ENCODE measurements around the gene AKAP7. TPM values are rescaled to one million over a fixed set of nuclear protein-coding genes. Genes with fewer than 3 reads are reported as not detected.
A peak's percentile ranks its signal among the peaks of the same experiment; 100 is the strongest.
"Not testable (repeated sequence)": the region's sequence is repeated elsewhere in the genome, so short reads cannot be mapped to it uniquely, and the experiment has no call there.

The AKAP7 gene
- total RNA-seq = 10 to 100 TPM; 21.5 to 67.1 TPM
- 10 to 100 TPM; 46.2 to 55.7 TPM for polyA plus RNA-seq (ENCODE audit: insufficient read length in 2 of 2)
- long read RNA-seq, donor 1, transcript AKAP7-202 (2 exons, 2,461 nt) = major isoform, 16 of 23 reads
- long read RNA-seq, donor 1, partial matches to known transcripts = 0 of 23 reads
- long read RNA-seq, donor 1, other reads (novel, unspliced or antisense) = 6 of 23 reads
- long read RNA-seq, donor 2, transcript AKAP7-202 (2 exons, 2,461 nt) = major isoform, 12 of 12 reads
- long read RNA-seq, donor 2, partial matches to known transcripts = 0 of 12 reads
- long read RNA-seq, donor 2, other reads (novel, unspliced or antisense) = 0 of 12 reads
- long read RNA-seq, donor 3, partial matches to known transcripts = 0 of 4 reads
- long read RNA-seq, donor 3, other reads (novel, unspliced or antisense) = 0 of 4 reads
- long read RNA-seq, donor 4, partial matches to known transcripts = 0 of 5 reads
- long read RNA-seq, donor 4, other reads (novel, unspliced or antisense) = 0 of 5 reads

DNA sequence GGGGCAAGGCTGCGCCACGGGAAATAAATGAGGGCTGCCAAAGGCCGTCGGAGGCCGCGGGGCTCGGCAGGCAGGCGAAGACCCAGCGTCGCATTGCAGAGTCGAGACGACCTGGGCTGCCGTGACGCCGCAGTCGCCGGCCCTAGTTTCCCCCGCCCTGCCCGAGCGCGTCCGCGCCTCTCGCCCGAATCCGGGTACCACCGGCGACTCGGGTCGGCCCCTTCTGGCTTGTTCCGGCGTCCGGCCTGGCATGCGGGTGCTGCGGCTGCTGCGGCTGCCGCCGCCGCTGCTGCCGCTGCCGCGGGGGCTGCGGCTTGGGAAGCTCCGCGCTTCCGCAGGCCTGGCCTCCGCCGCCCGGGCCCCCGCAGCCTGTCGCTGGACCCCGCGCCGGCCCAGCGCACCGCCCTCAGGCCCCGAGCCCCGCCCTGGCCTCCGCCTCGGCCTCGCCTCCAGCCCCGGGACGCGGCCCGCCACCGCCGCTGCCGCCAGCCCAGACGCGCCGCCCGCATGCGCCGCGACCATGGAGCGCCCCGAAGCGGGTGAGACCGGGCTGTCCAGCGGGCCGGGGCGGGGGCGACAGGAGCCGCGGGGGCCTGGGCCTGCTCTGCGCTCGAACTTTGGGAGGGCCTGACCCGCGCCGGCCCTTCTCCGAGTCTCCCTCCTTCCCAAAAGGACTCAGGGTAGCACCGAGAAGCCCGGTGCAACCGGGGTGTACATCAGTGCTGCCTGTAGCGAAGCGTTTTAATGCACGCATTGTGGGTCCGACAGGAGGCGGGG, at the start of gene AKAP7:
TSS of gene AKAP7 (plus strand) at position 224 of the 777 bp plus-strand sequence. CDS start at position 521, 297 bp downstream.
- Histone ChIP-seq H3K4me3 (ENCODE audit: low read depth, low read length) (peak within 1 kb of the TSS; percentile 67), H3K4me1 (ENCODE audit: control insufficient read depth, insufficient read depth, low read length) (peaks cover 11% of the 10 kb centered on the region), H3K9me3 (ENCODE audit: control insufficient read depth, insufficient read depth, low read length) (no peaks in the 10 kb centered on the region), H3K36me3 (ENCODE audit: control insufficient read depth, insufficient read depth, low read length) (no peaks in the 10 kb centered on the region), H3K27me3 (ENCODE audit: control insufficient read depth, insufficient read depth, low read length) (no peaks in the 10 kb centered on the region), H3K27ac (ENCODE audit: low read depth, low read length) (peak within 1 kb of the TSS; percentile 93)
- DNase-seq (ENCODE audit: low read depth in 4 of 6, low spot score in 6 of 6) = peak; percentile 49 to 90 (median 63)
- WGBS (ENCODE audit: insufficient coverage) = under 1% methylated on average over 97 of the region's 99 CpGs

DNA sequence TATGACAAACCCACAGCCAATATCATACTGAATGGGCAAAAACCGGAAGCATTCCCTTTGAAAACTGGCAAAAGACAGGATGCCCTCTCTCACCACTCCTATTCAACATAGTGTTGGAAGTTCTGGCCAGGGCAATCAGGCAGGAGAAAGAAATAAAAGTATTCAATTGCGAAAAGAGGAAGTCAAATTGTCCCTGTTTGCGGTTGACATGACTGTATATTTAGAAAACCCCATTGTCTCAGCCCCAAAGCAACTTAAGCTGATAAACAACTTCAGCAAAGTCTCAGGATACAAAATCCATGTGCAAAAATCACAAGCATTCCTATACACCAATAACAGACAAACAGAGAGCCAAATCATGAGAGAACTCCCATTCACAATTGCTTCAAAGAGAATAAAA, 44.9 kb upstream of the AKAP7 start:
- H3K4me1 ChIP-seq (ENCODE audit: control insufficient read depth, insufficient read depth, low read length); H3K4me3 ChIP-seq (ENCODE audit: low read depth, low read length); H3K27me3 ChIP-seq (ENCODE audit: control insufficient read depth, insufficient read depth, low read length); H3K27ac ChIP-seq (ENCODE audit: low read depth, low read length); H3K36me3 ChIP-seq (ENCODE audit: control insufficient read depth, insufficient read depth, low read length); DNase-seq (ENCODE audit: low read depth in 4 of 6, low spot score in 6 of 6); H3K9me3 ChIP-seq (ENCODE audit: control insufficient read depth, insufficient read depth, low read length): not testable (repeated sequence)
- WGBS (ENCODE audit: insufficient coverage) = no CpG with 5 or more reads among the region's 3 CpGs

GRCh38 chr6:131091944-131092343, 43.3 kb upstream of the AKAP7 start:
- WGBS (ENCODE audit: insufficient coverage) = 93% methylated on average over 2 of the region's 7 CpGs
- not testable (repeated sequence) for H3K27ac ChIP-seq (ENCODE audit: low read depth, low read length); DNase-seq (ENCODE audit: low read depth in 4 of 6, low spot score in 6 of 6); H3K4me3 ChIP-seq (ENCODE audit: low read depth, low read length); H3K36me3 ChIP-seq (ENCODE audit: control insufficient read depth, insufficient read depth, low read length); H3K27me3 ChIP-seq (ENCODE audit: control insufficient read depth, insufficient read depth, low read length); H3K4me1 ChIP-seq (ENCODE audit: control insufficient read depth, insufficient read depth, low read length)
- H3K9me3 ChIP-seq (ENCODE audit: control insufficient read depth, insufficient read depth, low read length) = peaks cover 13% of the 10 kb centered on the region

DNA sequence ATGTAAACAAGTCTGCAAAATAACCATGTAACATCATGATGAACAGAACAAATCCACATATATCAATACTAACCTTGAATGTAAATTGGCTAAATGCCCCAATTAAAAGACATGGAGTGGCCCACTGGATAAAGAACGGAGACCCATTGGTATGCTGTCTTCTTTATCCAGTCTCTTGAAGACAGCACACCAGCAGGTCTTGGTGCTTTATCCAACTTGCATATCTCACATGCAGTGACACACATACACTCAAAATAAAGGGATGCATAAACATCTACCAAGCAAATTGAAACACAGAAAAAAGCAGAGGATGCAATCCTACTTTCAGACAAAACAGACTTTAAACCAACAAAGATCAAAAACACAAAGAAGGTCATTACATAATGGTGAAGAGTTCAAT, 41.9 kb upstream of the AKAP7 start:
- Histone ChIP-seq H3K36me3 (ENCODE audit: control insufficient read depth, insufficient read depth, low read length) (no peaks in the 10 kb centered on the region), H3K9me3 (ENCODE audit: control insufficient read depth, insufficient read depth, low read length) (peaks cover 9% of the 10 kb centered on the region), H3K4me1 (ENCODE audit: control insufficient read depth, insufficient read depth, low read length) (no peaks in the 10 kb centered on the region), H3K4me3 (ENCODE audit: low read depth, low read length) (no peak overlapping the region), H3K27ac (ENCODE audit: low read depth, low read length) (no peak overlapping the region), H3K27me3 (ENCODE audit: control insufficient read depth, insufficient read depth, low read length) (no peaks in the 10 kb centered on the region)
- 86% methylated on average over 1 of the region's 1 CpG for WGBS (ENCODE audit: insufficient coverage)
- DNase-seq (ENCODE audit: low read depth in 4 of 6, low spot score in 6 of 6) = no peak

GRCh38 chr6:131096786-131097185, 38.5 kb upstream of the AKAP7 start:
- Histone ChIP-seq H3K9me3 (ENCODE audit: control insufficient read depth, insufficient read depth, low read length) (peaks cover 9% of the 10 kb centered on the region), H3K4me1 (ENCODE audit: control insufficient read depth, insufficient read depth, low read length) (no peaks in the 10 kb centered on the region), H3K36me3 (ENCODE audit: control insufficient read depth, insufficient read depth, low read length) (no peaks in the 10 kb centered on the region), H3K27me3 (ENCODE audit: control insufficient read depth, insufficient read depth, low read length) (no peaks in the 10 kb centered on the region), H3K27ac (ENCODE audit: low read depth, low read length) (no peak overlapping the region), H3K4me3 (ENCODE audit: low read depth, low read length) (no peak overlapping the region)
- WGBS (ENCODE audit: insufficient coverage) = no CpG with 5 or more reads among the region's 3 CpGs
- no peak for DNase-seq (ENCODE audit: low read depth in 4 of 6, low spot score in 6 of 6)

DNA sequence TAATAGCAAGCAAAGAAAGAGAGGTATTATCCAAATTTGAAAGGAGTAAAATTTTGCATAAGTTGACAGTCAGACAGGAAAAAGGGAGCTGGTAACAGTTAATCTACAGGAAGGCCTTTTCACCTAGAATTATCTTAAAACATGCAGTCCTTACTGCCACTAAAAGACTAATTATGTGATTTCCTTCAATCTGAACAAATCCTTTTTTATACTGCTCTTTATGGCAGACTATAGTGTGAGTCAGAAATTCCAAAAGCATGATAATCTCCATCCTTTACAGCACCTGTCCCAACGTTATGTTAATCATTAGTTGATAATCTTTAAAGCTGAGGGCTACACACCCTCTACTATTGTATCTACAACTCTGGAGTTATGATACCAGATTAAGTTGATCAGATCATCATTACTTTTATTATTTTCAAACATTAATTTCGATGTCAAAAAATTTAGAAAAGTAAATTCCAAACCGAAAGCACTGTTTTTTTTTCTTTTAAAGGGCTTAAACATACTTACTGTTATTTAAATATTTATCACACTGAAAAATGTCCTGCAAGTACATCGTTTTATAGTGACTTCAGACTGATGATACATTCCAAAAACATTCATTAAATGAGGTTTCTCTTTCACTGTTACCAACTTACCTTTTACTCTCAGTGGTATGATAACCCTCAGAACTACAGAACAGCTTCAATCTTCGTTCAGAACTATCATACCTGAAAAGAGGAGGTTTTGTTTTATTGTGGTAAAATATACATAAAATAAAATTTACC, 33.2 kb upstream of the AKAP7 start:
- Histone ChIP-seq H3K4me3 (ENCODE audit: low read depth, low read length) (no peak overlapping the region), H3K4me1 (ENCODE audit: control insufficient read depth, insufficient read depth, low read length) (no peaks in the 10 kb centered on the region), H3K9me3 (ENCODE audit: control insufficient read depth, insufficient read depth, low read length) (no peaks in the 10 kb centered on the region), H3K27ac (ENCODE audit: low read depth, low read length) (no peak overlapping the region), H3K36me3 (ENCODE audit: control insufficient read depth, insufficient read depth, low read length) (no peaks in the 10 kb centered on the region), H3K27me3 (ENCODE audit: control insufficient read depth, insufficient read depth, low read length) (no peaks in the 10 kb centered on the region)
- DNase-seq (ENCODE audit: low read depth in 4 of 6, low spot score in 6 of 6) = no peak
- WGBS (ENCODE audit: insufficient coverage) = no CpG with 5 or more reads among the region's 5 CpGs

DNA sequence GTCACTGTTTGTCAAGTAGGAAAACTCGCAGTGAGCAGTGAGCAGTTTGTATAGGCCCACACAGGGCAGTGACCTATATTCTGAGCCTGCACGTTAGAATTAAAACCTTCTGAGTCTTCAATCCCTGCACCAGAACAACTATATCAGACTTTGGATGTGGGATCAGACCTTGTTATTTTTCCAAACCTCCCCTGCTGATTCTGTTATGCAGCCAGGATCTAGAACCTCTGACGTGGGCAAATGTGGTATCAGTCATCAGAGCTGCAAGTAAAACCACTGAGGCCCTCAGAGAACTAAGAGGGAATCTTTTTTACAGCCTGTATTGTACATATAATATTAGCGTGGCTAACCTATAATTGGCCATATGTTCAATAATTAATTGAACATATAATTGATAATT, 32.0 kb upstream of the AKAP7 start:
- Histone ChIP-seq H3K36me3 (ENCODE audit: control insufficient read depth, insufficient read depth, low read length) (no peaks in the 10 kb centered on the region), H3K27me3 (ENCODE audit: control insufficient read depth, insufficient read depth, low read length) (no peaks in the 10 kb centered on the region), H3K4me3 (ENCODE audit: low read depth, low read length) (no peak overlapping the region), H3K27ac (ENCODE audit: low read depth, low read length) (no peak overlapping the region), H3K9me3 (ENCODE audit: control insufficient read depth, insufficient read depth, low read length) (no peaks in the 10 kb centered on the region), H3K4me1 (ENCODE audit: control insufficient read depth, insufficient read depth, low read length) (no peaks in the 10 kb centered on the region)
- DNase-seq (ENCODE audit: low read depth in 4 of 6, low spot score in 6 of 6) = no peak
- no CpG with 5 or more reads among the region's 4 CpGs for WGBS (ENCODE audit: insufficient coverage)

DNA sequence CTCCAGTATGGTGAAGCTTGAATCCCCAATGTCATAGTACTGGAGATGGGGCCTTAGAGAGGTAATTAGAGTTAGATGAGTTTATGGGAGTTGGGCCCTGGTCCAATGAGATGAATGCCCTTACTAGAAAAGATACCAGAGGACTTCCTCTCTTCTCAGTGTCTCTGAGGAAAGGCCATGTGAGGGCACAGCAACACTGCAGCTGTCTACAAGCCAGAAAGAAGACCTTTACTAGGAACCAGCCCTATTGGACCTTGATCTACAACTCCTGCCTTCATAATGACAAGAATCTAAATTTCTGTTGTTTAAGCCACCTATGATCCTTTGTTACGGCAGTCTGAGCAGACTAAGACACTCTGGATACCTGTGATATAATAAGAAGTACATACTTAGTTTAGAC, 31.4 kb upstream of the AKAP7 start:
- Histone ChIP-seq H3K4me3 (ENCODE audit: low read depth, low read length) (no peak overlapping the region), H3K27ac (ENCODE audit: low read depth, low read length) (no peak overlapping the region), H3K27me3 (ENCODE audit: control insufficient read depth, insufficient read depth, low read length) (no peaks in the 10 kb centered on the region), H3K9me3 (ENCODE audit: control insufficient read depth, insufficient read depth, low read length) (no peaks in the 10 kb centered on the region), H3K36me3 (ENCODE audit: control insufficient read depth, insufficient read depth, low read length) (no peaks in the 10 kb centered on the region), H3K4me1 (ENCODE audit: control insufficient read depth, insufficient read depth, low read length) (no peaks in the 10 kb centered on the region)
- no peak for DNase-seq (ENCODE audit: low read depth in 4 of 6, low spot score in 6 of 6)
- no CpG with 5 or more reads among the region's 1 CpG for WGBS (ENCODE audit: insufficient coverage)

GRCh38 chr6:131107151-131107550, 28.1 kb upstream of the AKAP7 start:
- Histone ChIP-seq H3K27me3 (ENCODE audit: control insufficient read depth, insufficient read depth, low read length) (no peaks in the 10 kb centered on the region), H3K9me3 (ENCODE audit: control insufficient read depth, insufficient read depth, low read length) (no peaks in the 10 kb centered on the region), H3K4me1 (ENCODE audit: control insufficient read depth, insufficient read depth, low read length) (no peaks in the 10 kb centered on the region), H3K27ac (ENCODE audit: low read depth, low read length) (no peak overlapping the region), H3K4me3 (ENCODE audit: low read depth, low read length) (no peak overlapping the region), H3K36me3 (ENCODE audit: control insufficient read depth, insufficient read depth, low read length) (no peaks in the 10 kb centered on the region)
- no peak for DNase-seq (ENCODE audit: low read depth in 4 of 6, low spot score in 6 of 6)
- no CpG with 5 or more reads among the region's 1 CpG for WGBS (ENCODE audit: insufficient coverage)
